Lower leg skin (tissue), 3 donors: ENCODE data around the gene PSMB8.

Source experiments
- CTCF ChIP-seq, 3 donors: fragments of 450-650 bp; IDR thresholded peaks; one replicate each; pipeline ENCODE4 v1.5.1; 2016; ENCODE audit warnings: antibody characterized with exemption in 3 of 3, mild to moderate bottlenecking in 3 of 3, moderate library complexity in 2 of 3
- POLR2A ChIP-seq, 2 donors: fragments of 450-650 bp; IDR thresholded peaks; one replicate each; pipeline ENCODE4 v1.6.1; 2016 to 2017; ENCODE audit warnings: antibody characterized with exemption in 2 of 2, mild to moderate bottlenecking in 1 of 2, moderate library complexity in 1 of 2

- TF ChIP-seq POLR2A (IDR thresholded peaks at IDR 0.05): no peak
- TF ChIP-seq CTCF (IDR thresholded peaks at IDR 0.05): no peak
These were observed 392 bp downstream of the PSMB8 start for GRCh38 chr6:32843331-32843978.
